ENCODE measurements around the gene LYPD4. TPM values are rescaled to one million over a fixed set of nuclear protein-coding genes. Genes with fewer than 3 reads are reported as not detected.
A peak's percentile ranks its signal among the peaks of the same experiment; 100 is the strongest.
"Not testable (repeated sequence)": the region's sequence is repeated elsewhere in the genome, so short reads cannot be mapped to it uniquely, and the experiment has no call there.

LYPD4 gene
- polyA plus RNA-seq, 4 donors: not detected

- DNase-seq (ENCODE audit: low read depth in 4 of 4, low spot score in 3 of 4): not testable (repeated sequence)
Measured at GRCh38 chr19:41875973-41876372, 31.5 kb upstream of the LYPD4 start.

GRCh38 chr19:41872775-41873647 lies 28.5 kb upstream of the LYPD4 start:
- no peak for DNase-seq (ENCODE audit: low read depth in 4 of 4, low spot score in 3 of 4)

- DNase-seq (ENCODE audit: low read depth in 4 of 4, low spot score in 3 of 4): no peak
Measured at GRCh38 chr19:41872384-41872774, 27.9 kb upstream of the LYPD4 start.

- no peak for DNase-seq (ENCODE audit: low read depth in 4 of 4, low spot score in 3 of 4)
Measured at GRCh38 chr19:41871573-41872383, 27.3 kb upstream of the LYPD4 start.

GRCh38 chr19:41870401-41870873 lies 26.0 kb upstream of the LYPD4 start:
- no peak for DNase-seq (ENCODE audit: low read depth in 4 of 4, low spot score in 3 of 4)

GRCh38 chr19:41869374-41869955 lies 25.0 kb upstream of the LYPD4 start:
- DNase-seq (ENCODE audit: low read depth in 4 of 4, low spot score in 3 of 4): no peak

GRCh38 chr19:41868989-41869300 lies 24.5 kb upstream of the LYPD4 start:
- DNase-seq (ENCODE audit: low read depth in 4 of 4, low spot score in 3 of 4): no peak

- DNase-seq (ENCODE audit: low read depth in 4 of 4, low spot score in 3 of 4): no peak
Measured at GRCh38 chr19:41868120-41868988, 23.9 kb upstream of the LYPD4 start.

- no peak for DNase-seq (ENCODE audit: low read depth in 4 of 4, low spot score in 3 of 4)
Measured at GRCh38 chr19:41866284-41866683, 21.8 kb upstream of the LYPD4 start.

GRCh38 chr19:41864374-41864773 lies 19.9 kb upstream of the LYPD4 start:
- no peak for DNase-seq (ENCODE audit: low read depth in 4 of 4, low spot score in 3 of 4)

GRCh38 chr19:41863209-41863931 lies 18.9 kb upstream of the LYPD4 start:
- no peak for DNase-seq (ENCODE audit: low read depth in 4 of 4, low spot score in 3 of 4)

GRCh38 chr19:41862445-41862986 lies 18.0 kb upstream of the LYPD4 start:
- DNase-seq (ENCODE audit: low read depth in 4 of 4, low spot score in 3 of 4): no peak

- DNase-seq (ENCODE audit: low read depth in 4 of 4, low spot score in 3 of 4): no peak
Measured at GRCh38 chr19:41861846-41862245, 17.4 kb upstream of the LYPD4 start.

GRCh38 chr19:41861116-41861768 lies 16.8 kb upstream of the LYPD4 start:
- no peak for DNase-seq (ENCODE audit: low read depth in 4 of 4, low spot score in 3 of 4)

- DNase-seq (ENCODE audit: low read depth in 4 of 4, low spot score in 3 of 4): no peak
Measured at GRCh38 chr19:41860419-41861115, 16.1 kb upstream of the LYPD4 start.

GRCh38 chr19:41859618-41860418 lies 15.3 kb upstream of the LYPD4 start, which contains the start of gene RPS19:
Gene RPS19 (plus strand): TSS chr19:41860255. CDS start chr19:41860775, 520 bp downstream.
- peak; percentile 99 for DNase-seq (ENCODE audit: low read depth in 4 of 4, low spot score in 3 of 4)

GRCh38 chr19:41859213-41859617 lies 14.7 kb upstream of the LYPD4 start:
- DNase-seq (ENCODE audit: low read depth in 4 of 4, low spot score in 3 of 4): no peak

Data from left renal pelvis (tissue), 4 donors.